Smooth muscle cell of the brain vasculature (primary cell): ENCODE results near the gene FCSK.
A peak's percentile ranks its signal among the peaks of the same experiment; 100 is the strongest.

ENCODE experiments used
- DNase-seq: peaks from one replicate; pipeline ENCODE4 v3.0.0-alpha.2; 2012; ENCODE audit warnings: low read depth, low spot score

Gene FCSK

GRCh38 chr16:70480127-70481105, 26.0 kb downstream of the FCSK start:
- no peak for DNase-seq

DNA sequence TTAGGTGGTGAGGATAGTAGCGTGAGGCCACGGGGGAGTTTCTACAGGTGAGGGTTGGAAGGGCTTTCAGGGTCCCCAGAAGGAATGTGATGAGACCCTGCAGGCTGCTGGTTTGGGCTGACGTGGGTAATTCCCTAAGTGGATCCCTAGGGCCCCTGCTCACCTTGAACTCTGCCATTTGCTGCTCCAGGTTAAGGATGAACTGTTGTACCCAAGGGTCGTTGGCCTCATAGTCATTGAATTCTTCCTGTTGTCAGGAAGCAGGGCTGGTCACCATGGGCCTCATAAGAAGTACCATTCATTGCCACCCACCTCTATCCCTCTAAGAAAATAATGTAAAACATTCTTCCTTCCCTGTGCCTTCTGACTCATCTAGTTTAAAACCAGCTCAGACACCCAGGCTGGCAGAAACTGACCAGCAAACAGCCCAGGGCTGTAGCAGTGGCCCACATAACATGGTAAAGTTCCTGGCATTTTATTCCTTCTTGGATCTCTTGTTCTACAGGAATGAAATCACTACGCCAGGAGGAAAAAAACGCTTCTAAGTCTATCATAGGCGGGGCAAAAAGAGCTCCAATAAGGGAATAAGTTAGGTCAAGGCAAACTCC, 27.6 kb downstream of the FCSK start:
- no peak for DNase-seq

GRCh38 chr16:70482624-70483023, 28.2 kb downstream of the FCSK start:
- no peak for DNase-seq

- DNase-seq = no peak
Observed at GRCh38 chr16:70483426-70483825, 29.0 kb downstream of the FCSK start.

- DNase-seq = no peak
Observed at GRCh38 chr16:70484867-70485266, 30.5 kb downstream of the FCSK start.

DNA sequence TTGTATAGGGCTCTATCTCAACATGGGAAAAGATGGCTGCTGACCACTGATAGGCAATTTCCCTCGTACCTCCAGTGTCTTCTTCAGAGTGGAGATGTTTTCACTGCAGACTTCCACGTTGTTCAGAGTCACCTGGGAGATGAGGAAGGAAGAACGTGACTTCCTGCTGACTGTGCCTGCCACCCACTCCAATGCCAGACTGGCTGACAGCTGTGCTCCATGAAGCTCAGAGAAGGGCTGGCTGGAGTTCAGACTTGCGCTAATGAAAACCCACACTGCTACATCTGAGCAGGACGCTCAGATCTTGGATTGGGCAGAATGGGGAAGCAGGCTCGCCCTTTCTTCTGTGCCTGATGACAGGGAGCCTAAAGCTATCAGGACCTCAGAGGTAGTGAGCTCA, 35.9 kb downstream of the FCSK start:
- no peak for DNase-seq

DNA sequence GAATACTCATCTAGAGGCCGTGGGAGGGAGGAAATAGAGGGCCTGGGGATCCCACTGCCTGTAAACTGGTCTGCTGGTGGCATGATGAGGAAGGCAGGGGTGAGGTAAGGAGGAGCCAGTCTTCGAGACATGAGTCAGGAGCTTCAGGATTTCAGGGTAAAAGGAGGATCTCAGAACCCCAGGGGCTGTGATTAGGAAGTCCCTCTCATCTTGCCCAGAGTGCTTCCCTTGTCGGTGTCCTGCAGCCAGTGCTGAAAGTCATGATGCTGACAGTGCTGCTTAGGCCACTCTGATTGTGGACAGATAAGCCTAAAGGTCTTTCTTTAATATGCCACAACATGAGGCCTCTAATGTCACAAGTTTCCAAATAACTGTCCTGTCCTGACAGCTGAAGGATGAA, 39.4 kb downstream of the FCSK start:
- no peak for DNase-seq

GRCh38 chr16:70494202-70494770, 39.9 kb downstream of the FCSK start:
- no peak for DNase-seq

DNA sequence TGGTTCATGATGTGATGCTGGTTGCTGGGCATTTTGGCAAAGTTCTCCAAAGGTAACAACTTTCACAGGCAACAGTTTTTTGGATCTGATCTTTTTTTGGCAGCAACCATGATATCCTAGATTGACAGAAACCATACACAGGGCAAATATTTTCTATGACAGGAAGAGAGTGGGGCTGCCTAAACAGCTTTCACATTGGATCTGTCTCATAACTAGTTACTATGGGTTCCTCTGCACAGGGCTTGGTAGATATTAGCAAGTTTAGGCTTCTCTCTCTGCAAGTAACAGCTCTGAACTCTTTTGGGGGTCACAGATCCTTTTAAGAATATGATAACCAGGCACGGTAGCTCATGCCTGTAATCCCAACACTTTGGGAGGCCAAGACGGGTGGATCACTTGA, 40.4 kb downstream of the FCSK start:
- no peak for DNase-seq

GRCh38 chr16:70495425-70496182, 41.2 kb downstream of the FCSK start:
- DNase-seq = no peak

GRCh38 chr16:70496513-70496912, 42.1 kb downstream of the FCSK start:
- no peak for DNase-seq

DNA sequence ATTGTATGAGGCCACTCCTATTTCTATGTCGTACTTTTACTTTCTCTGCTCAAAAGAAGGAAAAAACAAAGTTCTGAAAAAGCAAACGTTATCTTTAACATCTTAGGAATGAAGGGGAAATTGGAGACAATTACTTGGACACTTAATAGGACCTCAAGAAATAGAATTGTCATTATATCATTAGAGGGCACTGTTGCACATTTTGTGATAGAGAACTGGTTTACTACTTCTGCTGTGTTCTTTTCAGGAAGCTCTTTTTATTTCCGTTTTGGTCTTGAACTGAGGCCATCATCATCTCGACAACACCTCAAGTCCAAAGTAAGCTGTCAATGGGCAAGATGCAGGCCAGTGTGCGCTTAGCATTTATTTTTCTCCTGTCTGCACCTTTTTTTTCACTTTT, 54.4 kb downstream of the FCSK start:
- no peak for DNase-seq

GRCh38 chr16:70510216-70510615, 55.8 kb downstream of the FCSK start:
- DNase-seq = no peak

- no peak for DNase-seq
Observed at GRCh38 chr16:70511833-70512232, 57.4 kb downstream of the FCSK start.

GRCh38 chr16:70512456-70512855, 58.1 kb downstream of the FCSK start:
- no peak for DNase-seq

GRCh38 chr16:70520612-70521297, 66.4 kb downstream of the FCSK start:
- DNase-seq = no peak

DNA sequence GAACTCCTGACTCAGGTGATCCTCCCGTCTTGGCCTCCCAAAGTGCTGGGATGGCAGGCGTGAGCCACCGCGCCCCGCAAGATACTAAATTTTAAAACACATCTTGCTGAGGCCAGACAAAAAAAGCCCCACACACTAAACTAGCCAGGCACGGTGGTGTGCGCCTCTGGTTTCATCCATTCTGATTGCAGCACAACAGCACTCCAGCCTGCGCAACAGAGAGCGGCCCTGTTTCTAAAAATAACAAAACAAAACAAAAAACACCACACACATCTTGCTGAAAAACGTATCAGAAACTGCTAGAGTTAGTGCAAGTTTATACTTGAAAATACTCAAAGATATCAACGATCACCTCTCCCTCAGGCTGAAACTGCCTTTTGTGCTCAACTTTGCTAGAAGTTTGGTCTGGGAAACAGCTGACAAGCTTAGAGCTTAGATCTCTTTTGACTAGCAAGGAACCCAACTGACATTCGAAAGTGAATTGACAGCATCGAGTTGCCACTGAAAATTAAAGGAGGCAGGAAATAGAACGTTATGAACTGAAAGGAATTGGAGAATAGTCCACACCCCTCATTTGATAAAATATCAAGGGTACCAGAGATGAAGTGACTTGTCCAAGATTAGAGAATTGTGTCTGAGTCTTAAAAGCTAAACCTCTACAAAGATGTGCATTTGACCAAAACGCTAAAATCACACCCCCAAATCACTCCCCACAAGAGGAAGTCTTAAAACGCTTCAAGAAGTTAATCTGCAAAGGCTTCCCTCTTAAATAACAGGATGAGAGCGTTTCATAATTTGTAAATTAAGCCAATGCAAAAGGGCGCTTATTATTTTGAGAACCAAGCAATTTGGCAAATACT, 68.1 kb downstream of the FCSK start:
- DNase-seq = no peak

DNA sequence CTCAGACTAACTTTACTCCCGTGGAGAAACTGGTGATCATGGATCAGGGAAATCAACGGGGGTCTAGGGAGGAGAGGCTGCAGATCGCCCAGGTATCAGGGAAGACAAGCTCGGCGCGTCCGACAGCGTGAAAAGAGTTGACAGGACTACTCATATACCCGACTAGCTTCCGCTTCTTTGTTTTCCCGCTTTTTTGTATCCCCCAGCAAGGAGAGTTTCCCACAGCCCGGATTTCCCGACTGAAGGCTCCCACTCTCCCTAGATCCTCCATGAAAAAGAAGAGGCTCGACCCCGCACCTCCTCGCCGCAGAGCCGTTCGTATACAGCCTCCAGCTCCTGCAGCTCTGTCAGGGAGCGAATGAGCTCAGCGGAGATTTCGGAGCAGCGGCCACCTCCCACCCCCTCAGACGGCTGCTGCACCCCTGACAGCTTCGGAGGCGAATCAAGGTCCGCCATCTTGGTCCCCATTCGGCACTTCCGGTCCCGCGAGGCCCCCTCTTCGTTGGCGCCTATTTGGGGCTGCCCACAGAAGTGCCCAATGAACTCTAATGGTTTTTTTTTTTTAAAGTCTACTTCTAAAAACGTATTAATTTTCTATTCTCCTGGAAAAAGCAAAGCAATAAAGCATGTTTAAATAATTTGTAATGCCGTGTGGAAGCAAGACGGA, 68.8 kb downstream of the FCSK start, which contains the start of gene COG4:
Gene COG4, minus strand, starts transcription at position 479 of the 667 bp plus-strand sequence. Its CDS starts 11 bp downstream, at position 468.
- peak; percentile 55 for DNase-seq

DNA sequence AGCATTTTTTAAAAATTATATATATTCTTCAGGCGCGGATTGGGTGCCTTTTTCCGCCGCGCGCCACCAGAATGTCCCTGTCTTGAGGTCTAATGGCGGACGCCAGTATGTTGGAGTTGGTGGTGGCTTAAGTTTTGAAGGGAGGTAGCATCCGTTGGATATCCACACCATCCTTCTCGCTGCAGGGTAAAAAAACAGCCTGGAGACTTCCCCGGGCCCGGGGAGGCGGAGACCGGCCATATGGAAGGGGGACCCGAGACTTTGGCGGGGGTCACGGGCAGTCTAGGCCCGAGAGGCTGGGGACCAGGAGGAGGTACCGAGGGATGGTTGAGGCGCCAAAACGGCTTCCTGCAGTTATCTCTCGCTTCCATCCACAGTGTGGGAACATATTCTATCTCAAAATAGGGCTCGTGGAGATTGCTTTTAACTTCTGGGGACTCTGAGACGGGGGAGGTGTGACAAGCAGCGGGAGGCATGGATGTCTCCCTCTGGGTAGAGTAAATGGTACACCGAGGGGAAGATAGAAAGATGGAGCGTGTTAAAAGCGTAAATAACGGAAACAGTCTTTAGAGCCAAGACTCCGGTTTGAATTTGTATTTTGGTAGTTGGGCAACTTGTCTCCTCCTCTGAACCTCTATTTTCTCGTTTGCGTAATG, 69.5 kb downstream of the FCSK start, which contains the start of gene SF3B3:
Gene SF3B3, plus strand, starts transcription at position 74 of the 656 bp plus-strand sequence. CDS start 2,841 bp downstream, outside the sequence.
- DNase-seq = no peak
